NCI-H460 (cell line): ENCODE results near the gene RGS6. TPM values are rescaled to one million over a fixed set of nuclear protein-coding genes. Genes with fewer than 3 reads are reported as not detected.
A peak's percentile ranks its signal among the peaks of the same experiment; 100 is the strongest.
"Not testable (repeated sequence)": the region's sequence is repeated elsewhere in the genome, so short reads cannot be mapped to it uniquely, and the experiment has no call there.

Experiments used
- DNase-seq: peaks from one replicate; pipeline ENCODE4 v3.0.0-alpha.2; 2016; ENCODE audit warnings: low read depth; ENCODE audit errors: extremely low read depth
- polyA plus RNA-seq: library from polyadenylated mRNA; depleted of rRNA; stranded (reverse); fragments of >200 nt; gene quantifications from 2 replicates; pipeline ENCODE4 v1.2.3, GENCODE V29; 2014; cell fraction: nucleus; rRNA removed
- total RNA-seq: library from RNA; depleted of rRNA; stranded (reverse); fragments of >200 nt; shearing (Covaris generic); gene quantifications from 2 replicates; pipeline ENCODE4 v1.2.3, GENCODE V29; 2014; rRNA removed

Gene RGS6
- 0.02 TPM in 1 of 2 replicates, not detected in the other for total RNA-seq
- polyA plus RNA-seq: not detected in 2 replicates

DNA sequence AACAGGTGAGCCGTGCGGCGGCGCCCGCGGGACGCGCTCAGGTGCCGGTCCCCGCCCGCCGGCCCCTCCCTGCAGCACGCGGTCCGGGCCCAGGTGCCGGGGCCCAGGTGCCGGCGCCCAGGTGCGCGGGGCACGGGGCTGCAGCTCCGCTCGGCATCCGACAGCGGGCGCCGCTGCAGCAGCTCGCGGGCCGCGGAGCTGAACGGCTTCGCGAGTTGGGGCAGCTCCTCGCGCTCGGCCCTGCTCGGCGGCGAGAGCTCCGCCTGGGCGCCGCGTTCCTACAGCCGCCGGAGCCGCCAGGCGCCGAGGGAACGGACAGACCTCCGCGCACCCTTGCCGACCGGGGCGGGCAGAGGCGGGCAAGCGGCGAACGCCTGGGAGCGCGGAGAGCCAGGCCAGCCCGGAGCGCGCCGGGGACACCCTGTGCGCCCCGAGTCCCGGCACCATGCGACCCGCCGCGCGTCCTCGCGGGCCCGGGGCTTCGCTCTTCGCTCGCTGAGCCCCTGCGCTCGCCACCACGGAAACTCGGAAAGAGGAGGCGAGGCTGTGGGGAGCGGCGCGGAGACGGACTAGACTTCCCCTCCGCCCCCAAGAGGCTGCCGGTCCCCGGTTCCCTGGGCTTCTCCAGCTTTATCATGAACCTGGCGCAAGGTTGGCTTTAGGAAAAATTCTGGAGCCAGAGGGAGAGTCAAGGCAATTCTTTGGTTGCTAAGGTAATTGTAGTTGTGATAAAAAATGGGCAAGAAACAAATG, at the start of gene RGS6:
RGS6 (plus strand) TSS at position 201 of the 753 bp plus-strand sequence.
- DNase-seq: peak; percentile 17

DNA sequence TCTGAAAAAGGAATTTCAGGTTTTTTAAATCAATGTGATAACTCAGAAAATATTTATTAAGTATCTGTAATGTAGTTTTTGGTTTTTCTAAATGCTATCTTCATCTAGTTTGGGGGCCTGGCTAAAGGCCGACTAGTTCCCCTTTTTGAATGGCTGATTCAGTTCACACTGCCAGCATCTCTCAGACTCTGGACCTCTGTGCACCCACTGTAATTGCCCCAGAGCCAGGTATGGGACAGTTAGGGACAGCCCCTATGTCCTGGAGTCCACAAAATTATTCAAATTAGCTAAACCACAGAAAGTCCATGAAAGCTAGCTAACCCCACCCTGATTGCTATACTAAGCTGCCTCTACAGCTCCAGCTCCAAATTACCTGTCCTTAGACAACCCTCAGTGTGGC, 49.1 kb upstream of the RGS6 start:
- no peak for DNase-seq

DNA sequence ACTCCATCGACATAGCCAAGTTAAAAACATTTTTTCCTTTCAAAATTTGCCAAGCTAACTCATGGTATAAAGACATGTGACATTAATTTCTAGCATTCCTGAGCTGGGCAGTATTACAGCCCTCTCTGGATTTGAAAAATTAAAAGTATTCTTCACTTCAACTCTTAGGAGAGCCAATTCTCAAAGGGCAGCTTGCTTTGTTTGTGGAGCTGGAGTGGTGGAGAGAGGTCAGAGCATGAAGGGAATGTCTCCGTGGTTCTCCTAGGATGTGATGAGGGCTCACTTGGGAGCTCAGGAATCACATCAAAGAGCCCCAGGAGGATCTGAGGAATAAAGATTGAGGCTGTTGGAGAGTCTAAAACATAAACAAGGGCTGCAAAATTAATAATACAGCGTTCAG, 46.9 kb upstream of the RGS6 start:
- no peak for DNase-seq

DNA sequence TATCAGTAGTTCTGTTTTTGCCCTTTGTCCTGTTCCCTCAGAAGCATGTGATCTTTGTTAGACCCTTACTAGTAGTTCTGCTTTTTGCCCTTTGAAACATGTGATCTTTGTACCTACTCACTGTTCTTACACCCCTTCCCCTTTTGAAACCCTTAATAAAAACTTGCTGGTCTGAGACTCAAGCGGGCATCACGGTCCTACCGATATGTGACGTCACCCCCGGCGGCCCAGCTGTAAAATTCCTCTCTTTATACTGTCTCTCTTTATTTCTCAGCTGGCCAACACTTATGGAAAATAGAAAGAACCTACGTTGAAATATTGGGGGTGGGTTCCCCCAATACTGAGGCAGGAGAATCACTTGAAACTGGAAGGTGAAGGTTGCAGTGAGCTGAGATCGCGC, 44.4 kb upstream of the RGS6 start:
- DNase-seq: not testable (repeated sequence)

DNA sequence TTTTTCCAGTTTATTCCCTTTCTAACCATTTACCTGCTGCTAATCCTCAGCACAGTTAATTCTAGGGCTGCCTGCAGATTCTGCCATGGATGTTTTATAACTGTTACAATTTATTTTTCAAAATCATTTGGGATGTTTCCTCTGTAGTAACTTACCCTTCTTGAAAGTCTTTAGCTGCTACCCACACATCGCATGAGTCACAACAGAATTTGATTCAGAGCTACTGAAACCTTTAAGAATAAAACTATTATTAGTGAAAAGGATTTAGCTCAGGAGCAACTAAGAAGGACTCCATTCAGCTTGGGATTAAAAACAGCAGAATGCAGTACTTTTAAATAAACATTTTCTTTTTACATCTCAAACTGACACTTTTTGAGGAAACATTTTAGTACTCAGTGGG, 41.7 kb upstream of the RGS6 start:
- DNase-seq: no peak

DNA sequence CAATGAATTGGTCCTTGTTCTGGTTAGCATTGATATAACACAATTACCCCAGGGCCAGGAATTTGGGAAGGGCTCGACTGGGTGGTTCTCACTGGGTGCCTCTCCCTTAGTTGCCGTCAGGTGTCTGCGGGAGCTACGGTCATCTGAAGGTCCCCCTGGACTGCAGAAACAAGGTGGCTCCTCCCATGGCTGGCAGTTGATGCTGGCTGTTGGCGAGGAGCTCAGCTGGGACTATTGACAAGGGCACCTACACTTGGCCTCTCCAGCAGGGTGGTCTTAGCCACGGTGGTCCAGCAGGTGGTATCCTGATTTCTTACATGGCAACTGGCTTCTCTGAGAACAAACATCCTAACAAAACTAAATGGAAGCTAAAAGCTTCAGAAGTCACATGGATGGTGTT, 41.0 kb upstream of the RGS6 start:
- DNase-seq: no peak

DNA sequence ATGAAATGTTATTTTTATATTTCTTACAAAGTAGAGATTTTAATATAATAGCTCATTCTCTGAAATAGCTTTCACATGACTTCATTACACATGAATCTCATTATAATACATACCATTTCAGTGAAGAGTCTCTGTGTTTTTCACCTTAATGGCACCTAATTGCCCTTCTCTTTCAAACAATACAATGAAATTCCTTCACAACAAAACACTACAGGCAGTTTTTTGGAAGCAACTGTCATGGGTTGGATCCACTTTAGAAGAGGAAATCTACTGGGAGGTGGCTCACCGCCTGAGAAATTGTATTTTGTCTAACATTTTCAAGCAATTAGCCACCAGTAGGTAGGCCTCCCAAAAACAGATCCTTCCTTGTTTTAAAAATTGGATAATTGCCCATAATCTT, 40.3 kb upstream of the RGS6 start:
- DNase-seq: no peak

DNA sequence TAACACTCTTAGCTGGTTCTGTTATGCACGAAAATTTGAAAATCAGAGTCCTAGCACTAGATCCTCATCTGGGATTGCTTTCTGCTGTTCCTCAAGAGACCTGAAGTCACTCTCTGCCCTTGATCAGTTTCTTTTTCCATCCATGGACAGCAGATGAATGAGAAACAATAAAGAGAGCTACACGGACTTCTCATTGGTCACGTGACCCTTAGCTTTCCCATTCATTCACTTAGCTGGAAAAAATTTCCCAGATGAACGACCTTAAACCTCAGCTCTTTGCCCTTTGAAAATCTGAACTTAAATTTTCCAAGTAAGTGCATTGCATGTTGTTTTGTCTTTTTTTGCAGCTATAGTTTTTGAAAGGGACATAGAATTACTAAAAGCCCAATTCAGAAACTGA, 27.2 kb upstream of the RGS6 start:
- DNase-seq: no peak

DNA sequence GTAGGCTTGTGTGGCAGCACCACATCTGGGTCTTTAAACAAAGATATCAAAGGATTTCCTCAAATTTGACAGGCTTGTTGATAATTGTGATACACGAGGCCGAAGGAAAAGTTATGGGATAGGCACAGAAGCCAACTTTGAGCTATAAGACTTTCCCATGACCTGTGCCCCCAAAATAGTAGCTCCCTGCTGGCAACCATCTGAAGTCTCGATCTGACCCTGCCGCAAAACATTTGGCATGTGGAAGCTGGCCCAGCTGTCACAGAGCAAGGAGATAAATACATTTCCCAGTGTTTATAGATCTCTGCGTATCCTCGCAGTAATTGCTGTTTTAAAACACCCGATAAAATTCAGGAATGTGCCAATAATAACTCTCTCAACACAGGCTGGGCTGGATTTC, 26.4 kb upstream of the RGS6 start:
- DNase-seq: no peak

DNA sequence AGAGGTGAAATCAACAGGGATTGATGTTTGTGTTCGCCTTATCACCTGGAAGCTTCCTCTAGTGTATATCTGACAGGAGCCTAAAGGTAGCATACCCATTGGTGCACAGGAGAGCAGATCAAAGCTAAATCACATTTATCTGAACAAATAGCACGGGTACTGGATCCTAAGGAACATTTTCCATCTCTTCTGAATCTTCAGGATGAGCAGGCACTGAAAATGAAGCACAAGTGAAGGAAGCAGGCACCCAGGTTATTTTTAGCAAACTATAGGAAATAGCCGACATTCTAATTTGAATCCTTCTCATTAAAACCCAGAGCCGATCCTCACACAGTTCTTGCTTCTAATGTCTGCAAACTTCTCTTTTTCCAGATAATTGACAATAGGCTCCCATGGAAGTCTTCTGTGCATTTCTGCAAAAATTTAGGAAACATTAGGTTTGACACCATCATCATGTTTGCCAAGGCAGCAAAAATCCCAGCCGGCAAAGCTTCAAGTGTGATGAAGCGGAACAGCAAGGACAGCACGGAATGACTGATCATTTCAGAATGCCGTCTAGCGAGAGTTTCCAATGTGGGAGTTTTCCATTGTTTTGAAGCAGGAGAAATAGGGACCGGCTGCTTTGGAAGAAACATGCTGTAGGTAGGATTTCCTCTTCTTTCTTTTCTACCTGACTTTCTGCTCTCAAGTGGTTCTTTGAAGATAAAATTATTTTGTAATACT, 24.3 kb upstream of the RGS6 start:
- DNase-seq: no peak

DNA sequence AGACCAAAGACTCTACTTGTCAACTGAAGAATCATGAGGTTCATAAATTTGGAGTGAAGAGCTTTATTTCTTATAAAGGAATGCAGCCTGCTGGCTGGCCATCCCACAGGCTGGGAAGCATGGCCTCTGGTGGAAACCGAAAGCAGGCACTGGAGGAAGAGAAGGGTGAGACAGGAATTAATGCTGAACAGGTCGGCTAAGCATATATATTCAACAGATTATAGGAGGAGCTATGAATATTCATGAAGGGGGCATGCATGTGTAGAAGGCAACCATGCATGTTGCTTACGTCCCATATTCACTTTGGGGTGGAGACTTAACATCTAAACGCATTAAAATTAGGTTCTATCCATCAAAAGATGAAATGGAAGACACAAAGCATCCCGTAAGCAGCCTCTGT, 20.6 kb upstream of the RGS6 start:
- DNase-seq: no peak

DNA sequence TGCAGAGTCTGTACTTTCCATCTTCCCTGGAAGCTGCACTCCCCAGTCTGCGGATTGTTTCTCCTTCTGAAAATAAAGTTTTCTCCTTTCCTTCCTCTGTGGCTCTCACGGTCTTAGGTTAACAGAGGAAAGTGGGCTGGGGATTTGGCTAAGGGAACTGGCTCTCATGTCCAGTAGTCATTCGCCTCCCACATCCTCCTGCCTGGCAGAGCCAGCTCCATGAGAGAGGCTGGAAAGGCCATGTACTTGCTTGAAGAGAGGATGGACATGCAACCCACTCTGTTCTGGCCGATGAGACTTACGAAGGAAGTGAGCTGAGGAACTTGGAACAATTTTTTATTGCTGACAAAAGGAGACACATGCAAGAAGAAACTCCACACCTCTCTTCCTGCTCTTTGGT, 18.9 kb upstream of the RGS6 start:
- no peak for DNase-seq

DNA sequence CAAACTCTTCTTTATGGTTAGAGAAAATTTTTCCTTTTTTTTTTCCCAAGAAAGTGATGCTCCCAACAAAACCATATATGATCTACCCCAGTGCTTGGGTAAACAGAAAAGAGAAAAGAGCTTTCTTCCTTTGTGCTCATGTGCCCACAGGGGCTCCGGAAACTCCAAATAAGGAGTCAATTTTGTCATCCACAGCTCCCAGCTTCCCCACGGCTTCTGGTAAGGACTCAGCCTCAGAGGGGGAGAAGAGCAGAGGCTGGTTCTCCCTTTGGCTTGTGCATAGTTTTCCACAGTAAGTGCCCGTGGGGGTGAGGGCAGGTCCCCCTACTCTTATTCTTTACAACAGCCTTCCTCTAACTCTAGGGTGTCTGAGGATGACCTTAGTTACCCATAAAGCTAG, 13.3 kb upstream of the RGS6 start:
- DNase-seq: no peak

DNA sequence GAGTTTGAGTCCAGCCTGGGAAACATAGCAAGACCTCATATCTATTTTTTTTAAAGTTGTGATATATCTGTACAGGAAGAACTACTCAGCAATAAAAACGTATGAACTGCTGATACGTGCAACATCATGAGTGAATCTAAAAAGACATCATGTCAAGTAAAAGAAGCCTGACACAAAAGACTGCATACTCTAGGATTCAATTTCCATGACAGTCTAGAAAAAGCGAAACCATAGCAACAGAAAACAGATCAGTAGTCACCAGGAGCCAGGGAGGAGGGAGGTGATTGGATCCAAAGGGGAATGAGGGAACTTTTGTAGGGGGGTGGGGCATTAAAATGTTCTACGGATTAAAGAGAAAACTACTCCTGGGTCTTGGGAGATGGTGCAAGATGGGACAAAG, 8.7 kb upstream of the RGS6 start:
- no peak for DNase-seq

DNA sequence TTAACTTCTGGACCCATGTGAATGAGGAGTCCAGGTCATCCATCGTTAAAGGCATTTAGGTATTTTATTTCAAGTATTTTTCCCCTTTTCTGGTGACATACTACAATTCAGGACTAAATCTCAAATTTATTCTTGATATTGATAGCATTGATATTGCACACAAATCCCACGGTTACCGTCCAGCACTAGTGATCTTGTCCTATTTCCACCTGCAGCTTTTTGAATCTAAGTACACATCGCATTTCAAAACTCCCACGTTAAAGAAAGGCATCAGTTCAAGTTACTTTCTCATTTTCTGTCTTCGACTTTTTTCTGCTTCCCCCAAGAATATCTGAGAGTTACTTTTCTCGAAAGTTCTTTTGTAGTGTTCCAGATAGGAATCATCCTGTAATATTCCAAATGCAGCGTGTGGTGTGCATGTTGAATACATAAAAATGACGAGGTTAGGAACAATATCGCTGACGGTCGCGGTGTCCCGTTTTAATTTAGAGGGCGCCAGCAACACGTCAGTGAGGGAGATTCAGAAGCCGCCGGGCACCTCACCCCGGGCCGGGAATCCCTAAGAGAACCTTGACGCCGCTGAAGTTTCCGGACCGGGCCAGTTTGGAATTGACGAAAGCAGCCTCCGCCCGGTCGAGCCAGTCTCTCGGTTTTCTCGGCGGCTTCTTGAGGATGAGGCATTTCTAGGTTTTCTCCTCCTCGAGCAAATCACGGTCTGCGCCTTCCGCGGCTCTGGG, 569 bp upstream of the RGS6 start:
- DNase-seq: no peak

DNA sequence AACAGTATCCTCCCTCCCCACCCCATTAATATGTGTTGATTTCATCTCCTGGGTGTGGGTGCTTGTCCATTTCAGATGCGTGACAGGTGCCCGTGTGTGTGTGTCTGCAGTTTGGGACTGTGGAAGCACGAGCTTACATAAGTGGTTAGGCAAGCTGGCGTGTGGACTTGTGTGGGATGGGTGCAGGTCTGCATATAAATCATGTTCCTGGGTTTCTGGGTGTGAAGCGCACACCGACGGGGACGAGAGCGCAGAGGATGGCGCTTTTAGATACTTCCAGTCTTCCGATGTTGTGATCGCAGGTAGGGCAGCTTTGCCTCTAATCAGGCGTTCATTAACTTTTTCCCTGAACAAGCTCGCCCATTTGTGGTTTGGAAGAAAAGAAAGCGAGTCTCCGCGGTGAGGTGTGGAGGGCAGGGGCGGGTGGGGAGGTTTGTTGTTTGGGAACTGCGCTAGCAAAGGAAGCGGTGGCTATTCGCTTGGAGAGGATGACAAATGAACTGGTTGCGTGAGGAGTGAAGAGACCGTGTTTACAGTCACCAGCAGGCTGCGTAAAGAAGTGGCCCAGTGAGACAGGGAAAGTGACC, 865 bp downstream of the RGS6 start:
- DNase-seq: no peak

DNA sequence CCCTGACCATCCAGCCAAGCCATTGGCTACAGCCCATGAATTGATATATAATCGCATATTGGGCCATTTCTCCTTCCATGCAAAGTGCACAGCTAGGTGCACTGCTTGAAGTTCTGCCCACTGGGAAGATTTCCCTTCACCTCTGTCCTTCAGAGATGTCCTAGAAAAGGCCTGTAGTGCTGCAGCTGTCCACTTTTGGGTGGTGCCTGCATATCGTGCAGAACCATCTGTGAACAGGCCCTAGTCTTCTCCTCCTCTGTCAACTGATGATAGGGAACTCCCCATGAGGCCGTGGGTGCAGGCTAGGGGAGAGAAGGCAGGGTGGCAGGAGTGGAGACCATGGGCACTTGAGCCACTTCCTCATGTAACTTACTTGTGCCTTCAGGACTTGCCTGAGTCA, 6.0 kb downstream of the RGS6 start:
- not testable (repeated sequence) for DNase-seq

DNA sequence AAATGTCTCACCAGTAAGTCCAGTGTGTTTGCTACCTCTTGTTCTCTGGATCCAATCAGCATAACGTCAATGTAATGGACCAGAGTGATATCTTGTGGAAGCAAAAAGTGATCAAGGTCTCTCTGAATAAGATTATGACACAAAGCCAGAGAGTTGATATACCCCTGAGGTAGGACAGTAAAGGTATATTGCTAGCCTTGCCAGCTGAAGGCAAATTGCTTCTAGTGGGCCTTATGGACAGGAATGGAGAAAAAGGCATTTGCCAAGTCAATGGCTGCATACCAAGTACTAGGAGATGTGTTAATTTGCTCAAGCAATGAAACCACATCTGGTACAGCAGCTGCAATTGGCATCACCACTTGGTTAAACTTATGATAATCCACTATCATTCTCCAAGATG, 7.1 kb downstream of the RGS6 start:
- not testable (repeated sequence) for DNase-seq

DNA sequence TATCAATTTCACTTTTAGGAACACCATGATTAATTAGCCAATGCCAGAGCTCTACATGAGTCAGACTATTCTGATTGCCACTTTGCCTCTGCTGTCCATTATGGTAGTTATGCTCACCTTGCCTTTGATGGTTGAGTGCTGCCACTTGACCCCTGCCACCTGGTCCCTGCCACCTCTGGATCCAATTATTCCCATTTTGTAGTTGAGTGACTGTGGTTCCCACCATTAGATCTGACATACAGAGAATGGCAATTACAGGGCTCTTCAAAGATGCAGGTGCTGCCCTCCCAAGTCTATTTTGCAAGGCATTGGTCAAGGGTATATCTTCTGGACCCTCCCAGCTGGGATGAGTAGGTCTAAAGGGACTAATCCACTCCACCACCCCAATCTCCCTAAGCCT, 8.3 kb downstream of the RGS6 start:
- DNase-seq: not testable (repeated sequence)

DNA sequence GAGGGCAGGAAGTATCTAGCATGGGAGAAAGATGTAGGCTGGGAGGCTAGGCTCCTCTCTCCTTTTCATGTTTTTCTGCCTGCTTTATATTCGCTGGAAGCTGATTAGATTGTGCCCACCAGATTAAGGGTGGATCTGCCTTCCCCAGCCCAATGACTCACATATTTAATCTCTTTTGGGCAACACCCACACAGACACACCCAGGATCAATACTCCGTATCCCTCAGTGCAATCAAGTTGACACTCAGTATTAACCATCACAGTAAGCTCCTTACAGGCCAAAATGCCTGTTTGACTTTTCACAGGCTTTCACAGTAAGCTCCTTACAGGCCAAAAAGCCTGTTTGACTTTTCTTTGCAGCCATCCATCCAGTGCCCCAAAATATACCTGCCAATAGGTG, 9.4 kb downstream of the RGS6 start:
- DNase-seq: not testable (repeated sequence)
